ENCODE data around the gene DLGAP1. TPM values are rescaled to one million over a fixed set of nuclear protein-coding genes. Genes with fewer than 3 reads are reported as not detected.

The DLGAP1 gene
- total RNA-seq, 1 experiment from 2014 or later, result 0.39 TPM

DNA sequence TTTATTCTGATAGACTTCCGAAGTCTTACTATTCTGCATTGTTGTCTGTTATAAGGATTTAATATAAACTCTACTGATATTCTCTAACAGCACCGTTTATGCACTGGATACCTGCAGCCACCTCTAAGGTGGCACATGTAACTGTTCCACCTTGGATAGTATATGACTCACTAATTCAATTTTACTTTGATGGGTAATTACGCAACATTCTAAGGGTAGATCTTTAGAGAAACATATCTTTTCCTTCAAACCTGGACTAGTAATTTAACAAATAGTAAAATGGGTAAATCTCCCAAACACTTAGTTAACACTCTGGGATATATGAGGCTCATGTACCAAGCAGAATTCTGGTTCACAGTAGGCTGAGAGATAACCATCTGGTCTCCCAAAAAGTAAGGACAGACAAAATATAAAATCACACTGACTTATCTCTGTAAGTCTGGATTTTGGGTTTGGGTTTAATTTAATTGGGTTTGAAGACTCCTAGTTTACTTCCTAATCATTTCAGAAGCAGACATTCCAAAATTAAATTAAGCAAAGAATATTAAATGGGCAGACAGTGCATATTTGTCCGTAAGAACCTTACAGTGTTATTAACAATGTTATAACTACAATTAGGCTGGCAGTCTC, 590.3 kb downstream of the DLGAP1 start:
- H3K4me1 ChIP-seq (ENCODE audit: control insufficient read depth in 1 of 2, insufficient read depth in 2 of 2, low read length in 2 of 2), result no peaks in the 10 kb centered on the region
- DNase-seq (ENCODE audit: low read depth, low spot score), result no peak
- ATAC-seq, result no peak
- H3K4me2 ChIP-seq (ENCODE audit: low read length), result no peak overlapping the region
- H4K20me1 ChIP-seq (ENCODE audit: insufficient read depth), result no peaks in the 10 kb centered on the region
- no peaks in the 10 kb centered on the region for H3K9me3 ChIP-seq (ENCODE audit: control insufficient read depth in 1 of 2, insufficient read depth in 1 of 2, low read depth in 1 of 2, low read length in 2 of 2)
- no peaks in the 10 kb centered on the region for H3K36me3 ChIP-seq (ENCODE audit: control insufficient read depth in 1 of 2, insufficient read depth in 2 of 2, low read length in 2 of 2)
- no peak overlapping the region for H3K27ac ChIP-seq (ENCODE audit: low read depth, low read length)
- intact Hi-C loops (cut with micrococcal nuclease), result loop anchor here (5.0 kb wide), 1 partner anchor 92 kb away; no protein-coding TSS in a partner anchor
- no peaks in the 10 kb centered on the region for H3K27me3 ChIP-seq (ENCODE audit: insufficient read depth, low read length)
- ChIA-PET POLR2A (no interaction called here), RAD21 (ENCODE audit: low non-redundant PET in 1 of 2, low total read pairs in 2 of 2, uncharacterized antibody in 2 of 2, unreplicated experiment in 2 of 2) (no interaction called here), CTCF (no interaction called here)
- no peaks in the 10 kb centered on the region for H3K79me2 ChIP-seq (ENCODE audit: insufficient read depth, low read length)
- TF ChIP-seq CTCF (IDR thresholded peaks at IDR 0.05 in 2 of 3, conservative IDR thresholded peaks at IDR 0.05 in 1 of 3; ENCODE audit: borderline replicate concordance in 1 of 3, insufficient read depth in 1 of 3, low read depth in 2 of 3, low read length in 2 of 3) (no peak), SRF (IDR thresholded peaks at IDR 0.05; ENCODE audit: low read depth) (no peak), SIN3A (IDR thresholded peaks at IDR 0.05; ENCODE audit: low read depth) (no peak), REST (IDR thresholded peaks at IDR 0.05; ENCODE audit: low read depth) (no peak), ZFX (IDR thresholded peaks at IDR 0.05) (no peak), MAX (IDR thresholded peaks at IDR 0.05) (no peak), YY1 (IDR thresholded peaks at IDR 0.05; ENCODE audit: extremely low read depth, insufficient replicate concordance, low read depth, low read length) (no peak), POLR2AphosphoS5 (IDR thresholded peaks at IDR 0.05; ENCODE audit: low read depth, low read length) (no peak)
- TF ChIP-seq, protein P1, sequence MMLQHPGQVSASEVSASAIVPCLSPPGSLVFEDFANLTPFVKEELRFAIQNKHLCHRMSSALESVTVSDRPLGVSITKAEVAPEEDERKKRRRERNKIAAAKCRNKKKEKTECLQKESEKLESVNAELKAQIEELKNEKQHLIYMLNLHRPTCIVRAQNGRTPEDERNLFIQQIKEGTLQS (IDR thresholded peaks at IDR 0.05), result no peak
- no TSS peak for BruUV-seq (replicated peaks)
- no peak overlapping the region for H3K4me3 ChIP-seq (replicated peaks in 1 of 2; ENCODE audit: low read depth in 1 of 2, low read length in 2 of 2)
- no peaks in the 10 kb centered on the region for H3K9me2 ChIP-seq (ENCODE audit: insufficient read depth)
- no peak overlapping the region for H2AFZ ChIP-seq (ENCODE audit: low read depth, low read length, poor library complexity, severe bottlenecking)
- no peak overlapping the region for H3K9ac ChIP-seq (ENCODE audit: low read length)

All from HCT116 (cell line).